Heart left ventricle (tissue), 16 donors: ENCODE data around the gene AHSG. TPM values are rescaled to one million over a fixed set of nuclear protein-coding genes. Genes with fewer than 3 reads are reported as not detected.
"Not testable (repeated sequence)": the region's sequence is repeated elsewhere in the genome, so short reads cannot be mapped to it uniquely, and the experiment has no call there.

Experiments
- ATAC-seq, 4 donors: fragments of 200-7000 bp; cut with Tn5 transposase; one replicate each; pipeline ENCODE4 v1.9.1; 2020 to 2022; ENCODE audit warnings: moderate library complexity in 4 of 4, mild to moderate bottlenecking in 3 of 4, moderate number of reproducible peaks in 1 of 4
- DNase-seq, 5 donors: peaks; one replicate each; pipeline ENCODE4 v3.0.0-alpha.2; 2020
- H3K27ac ChIP-seq, 12 donors: fragments of 200-600 bp; sonication (generic) in 4 of 12; one replicate each; pipeline versions ENCODE4 v1.5.0 to v1.8.0; 2016 to 2022; ENCODE audit warnings: mild to moderate bottlenecking in 2 of 12
- H3K27me3 ChIP-seq, 9 donors: fragments of 200-600 bp; sonication (generic) in 2 of 9; one replicate each; pipeline versions ENCODE4 v1.5.1 to v1.8.0; 2016 to 2022; ENCODE audit warnings: mild to moderate bottlenecking in 3 of 9
- H3K36me3 ChIP-seq, 9 donors: fragments of 200-600 bp; sonication (generic) in 2 of 9; one replicate each; pipeline versions ENCODE4 v1.5.0 to v1.8.0; 2018 to 2022; ENCODE audit warnings: mild to moderate bottlenecking in 2 of 9
- H3K4me1 ChIP-seq, 12 donors: fragments of 200-600 bp; sonication (generic) in 4 of 12; one replicate each; pipeline versions ENCODE4 v1.5.0 to v1.8.0; 2016 to 2022; ENCODE audit warnings: mild to moderate bottlenecking in 3 of 12
- H3K4me3 ChIP-seq, 12 donors: fragments of 200-600 bp; sonication (generic) in 4 of 12; one replicate each; pipeline versions ENCODE4 v1.5.0 to v1.8.0; 2017 to 2022; ENCODE audit warnings: mild to moderate bottlenecking in 9 of 12, moderate library complexity in 4 of 12
- H3K9me3 ChIP-seq, 12 donors: fragments of 200-600 bp; sonication (generic) in 4 of 12; one replicate each; pipeline versions ENCODE4 v1.5.0 to v1.8.0; 2016 to 2022; ENCODE audit warnings: mild to moderate bottlenecking in 1 of 12
- CTCF ChIP-seq, 12 donors: fragments of 200-600 bp; sonication (generic) in 4 of 12; IDR thresholded peaks; one replicate each; pipeline versions ENCODE4 v1.5.0 to v1.8.0; 2018 to 2022; ENCODE audit warnings: antibody characterized with exemption in 12 of 12, mild to moderate bottlenecking in 5 of 12
- POLR2A ChIP-seq, 2 donors: fragments of 450-650 bp; IDR thresholded peaks; one replicate each; pipeline ENCODE4 v1.6.1; 2017; ENCODE audit warnings: antibody characterized with exemption in 2 of 2, mild to moderate bottlenecking in 2 of 2, moderate library complexity in 2 of 2
- WGBS, 4 donors: extraction: QIAGEN DNeasy Blood & Tissue Kit in 2 of 4; methylation state at CpG; one replicate each; pipeline versions ENCODE4 v1.1.5 to v1.1.7; 2013 to 2018; 5-methylcytosine and 5-hydroxymethylcytosine counted together
- intact Hi-C, 10 donors: fragments of 100-400 bp; cut with DNase I; formaldehyde crosslinking; loops; one replicate each; pipeline versions ENCODE4 v1.11.1 to v1.14.2; 2022
- polyA plus RNA-seq, 2 donors: library from polyadenylated mRNA; stranded (reverse); fragments of 200-250 nt; gene quantifications; one replicate each; pipeline ENCODE4 v1.2.3, GENCODE V29; 2013
- total RNA-seq, 9 donors: library from RNA; depleted of rRNA in 2 of 9; stranded (reverse); fragments of >200 nt in 2 of 9; fragmentation: NEBNext Ultra II Directional in 3 of 9; extraction: Animal tissue kit (Norgen Biotek cat#: 25700) in 3 of 9; gene quantifications; one replicate each; pipeline versions ENCODE4 v1.1.0 to v1.2.4, GENCODE V29; 2016 to 2023
- donor health status: ischemic (EF 13 %, LVEDD 7.1; RV severe dilation, severe dysfunction).
- donor health status: healthy with polysubstance abuse.
- donor health status: DM: no; HTN: yes; CAD: no.
- donor health status: DM: no; HTN: no; CAD: no.
- donor health status: ischemic (EF 25% LVEDD 6.9; RV normal size, moderate dysfunction).
- donor health status: ischemic (EF 25% LVEDD 5.7; RV mildly dilated, moderate dysfunction).
- donor health status: healthy.
- donor health status: DM: yes; HTN: yes; CAD: no.
- donor health status: ischemic (EF 35%, LVEDD 5.7; RV mildly dilated, moderate dysfunction).
- donor health status: nonischemic (EF 11% LVEDD 7.7; RV severe dilation, severe dysfunction).
- donor health status: DM: yes; HTN: yes; CAD: no.
- donor health status: PGD.
- donor health status: ischemic (EF 29% LVEDD 5.4; RV normal size, mild dysfunction).
- donor health status: nonischemic (EF 23%, LVEDD 6.1; RV moderate dilation, normal function).

AHSG gene
- total and polyA plus RNA-seq, 11 donors: 0.06 TPM; not detected in 10

- WGBS, 4 donors: 91 to 96% (median 93%) methylated on average over 6 of the region's 6 CpGs
- no peak for DNase-seq
- H3K27me3 ChIP-seq: no peaks in the 10 kb centered on the region
- H3K27ac ChIP-seq: no peak overlapping the region
- H3K4me3 ChIP-seq: no peak overlapping the region
- H3K9me3 ChIP-seq: no peaks in the 10 kb centered on the region
- no peak for ATAC-seq
- no peak for TF ChIP-seq POLR2A (IDR thresholded peaks at IDR 0.05)
- no peak for TF ChIP-seq CTCF (IDR thresholded peaks at IDR 0.05)
- intact Hi-C loops: no loop called here
- peaks cover 0 to 94% (median 86%) of the 10 kb centered on the region in 9 donors for H3K36me3 ChIP-seq
- H3K4me1 ChIP-seq: peaks cover 0 to 11% (median 0%) of the 10 kb centered on the region in 12 donors
Measured at GRCh38 chr3:186582541-186582940, 30.3 kb upstream of the AHSG start.

GRCh38 chr3:186583831-186584230 is 29.0 kb upstream of the AHSG start:
- no peak overlapping the region for H3K4me3 ChIP-seq
- intact Hi-C loops: no loop called here
- ATAC-seq: no peak
- H3K4me1 ChIP-seq: no peaks in the 10 kb centered on the region
- TF ChIP-seq POLR2A (IDR thresholded peaks at IDR 0.05) (no peak), CTCF (IDR thresholded peaks at IDR 0.05) (no peak)
- H3K27me3 ChIP-seq: no peaks in the 10 kb centered on the region
- no peaks in the 10 kb centered on the region for H3K9me3 ChIP-seq
- WGBS, 4 donors: 76 to 85% (median 81%) methylated on average over 5 of the region's 5 CpGs
- peaks cover 0 to 81% (median 73%) of the 10 kb centered on the region in 9 donors for H3K36me3 ChIP-seq
- no peak for DNase-seq
- H3K27ac ChIP-seq: no peak overlapping the region

- not testable (repeated sequence) for DNase-seq, H3K4me1 ChIP-seq, H3K27me3 ChIP-seq, H3K27ac ChIP-seq, ATAC-seq, H3K9me3 ChIP-seq, H3K4me3 ChIP-seq
- intact Hi-C loops: loop anchor here in 1 of 10 donors (5.0 kb wide), 1 partner anchor 351 kb away; no protein-coding TSS in a partner anchor
- WGBS, 4 donors: 81 to 96% (median 83%) methylated on average over 8 to 9 of the region's 9 CpGs
- H3K36me3 ChIP-seq: peaks cover 0 to 57% (median 48%) of the 10 kb centered on the region in 9 donors
Measured at GRCh38 chr3:186586245-186586644, 26.6 kb upstream of the AHSG start.

GRCh38 chr3:186587183-186587582 is 25.7 kb upstream of the AHSG start:
- DNase-seq (no peak), ATAC-seq (no peak)
- Histone ChIP-seq H3K27me3 (no peaks in the 10 kb centered on the region), H3K9me3 (no peaks in the 10 kb centered on the region), H3K36me3 (peaks cover 0 to 47% (median 39%) of the 10 kb centered on the region in 9 donors), H3K27ac (no peak overlapping the region), H3K4me1 (no peaks in the 10 kb centered on the region), H3K4me3 (no peak overlapping the region)
- TF ChIP-seq POLR2A (IDR thresholded peaks at IDR 0.05) (no peak), CTCF (IDR thresholded peaks at IDR 0.05) (no peak)
- intact Hi-C loops: loop anchor here in 1 of 10 donors (5.0 kb wide), 1 partner anchor 350 kb away; no protein-coding TSS in a partner anchor

- Histone ChIP-seq H3K4me1 (no peaks in the 10 kb centered on the region), H3K27me3 (no peaks in the 10 kb centered on the region), H3K36me3 (peaks cover 0 to 33% (median 25%) of the 10 kb centered on the region in 9 donors), H3K9me3 (no peaks in the 10 kb centered on the region), H3K4me3 (no peak overlapping the region), H3K27ac (no peak overlapping the region)
- intact Hi-C loops: loop anchor here in 1 of 10 donors (5.0 kb wide), 1 partner anchor 349 kb away; no protein-coding TSS in a partner anchor
- WGBS, 4 donors: 71 to 84% (median 78%) methylated on average over 2 of the region's 2 CpGs
- ATAC-seq: no peak
- TF ChIP-seq POLR2A (IDR thresholded peaks at IDR 0.05) (no peak), CTCF (IDR thresholded peaks at IDR 0.05) (no peak)
- no peak for DNase-seq
Measured at GRCh38 chr3:186588632-186589031, 24.2 kb upstream of the AHSG start.
